ENCODE data around the gene HMGB1. TPM values are rescaled to one million over a fixed set of nuclear protein-coding genes. Genes with fewer than 3 reads are reported as not detected.

Gene HMGB1
- total and polyA plus RNA-seq, 2 of the 13 experiments (the other 11 are each of a cell fraction or from before 2014, with no cell fraction given) = 115 to 584 TPM

DNA sequence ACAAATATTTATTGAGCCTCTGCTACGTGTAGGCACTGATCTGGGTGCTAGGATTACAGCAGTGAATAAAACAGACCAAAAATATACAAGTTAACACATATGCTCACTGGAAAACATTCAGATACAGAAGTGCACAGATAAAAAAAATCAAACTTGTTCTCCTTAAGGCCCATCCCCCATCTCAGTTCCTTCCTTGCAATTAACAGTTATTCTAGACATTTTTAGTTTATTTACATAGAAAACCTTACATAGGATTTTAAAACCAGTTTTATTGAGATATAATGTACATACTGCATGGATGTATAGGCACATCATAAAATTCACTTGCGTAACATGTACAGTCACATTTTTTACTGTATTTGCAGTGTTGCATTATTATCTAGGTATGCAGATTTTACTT is 36.5 kb upstream of the HMGB1 start (continued):
- TF ChIP-seq, protein P1, sequence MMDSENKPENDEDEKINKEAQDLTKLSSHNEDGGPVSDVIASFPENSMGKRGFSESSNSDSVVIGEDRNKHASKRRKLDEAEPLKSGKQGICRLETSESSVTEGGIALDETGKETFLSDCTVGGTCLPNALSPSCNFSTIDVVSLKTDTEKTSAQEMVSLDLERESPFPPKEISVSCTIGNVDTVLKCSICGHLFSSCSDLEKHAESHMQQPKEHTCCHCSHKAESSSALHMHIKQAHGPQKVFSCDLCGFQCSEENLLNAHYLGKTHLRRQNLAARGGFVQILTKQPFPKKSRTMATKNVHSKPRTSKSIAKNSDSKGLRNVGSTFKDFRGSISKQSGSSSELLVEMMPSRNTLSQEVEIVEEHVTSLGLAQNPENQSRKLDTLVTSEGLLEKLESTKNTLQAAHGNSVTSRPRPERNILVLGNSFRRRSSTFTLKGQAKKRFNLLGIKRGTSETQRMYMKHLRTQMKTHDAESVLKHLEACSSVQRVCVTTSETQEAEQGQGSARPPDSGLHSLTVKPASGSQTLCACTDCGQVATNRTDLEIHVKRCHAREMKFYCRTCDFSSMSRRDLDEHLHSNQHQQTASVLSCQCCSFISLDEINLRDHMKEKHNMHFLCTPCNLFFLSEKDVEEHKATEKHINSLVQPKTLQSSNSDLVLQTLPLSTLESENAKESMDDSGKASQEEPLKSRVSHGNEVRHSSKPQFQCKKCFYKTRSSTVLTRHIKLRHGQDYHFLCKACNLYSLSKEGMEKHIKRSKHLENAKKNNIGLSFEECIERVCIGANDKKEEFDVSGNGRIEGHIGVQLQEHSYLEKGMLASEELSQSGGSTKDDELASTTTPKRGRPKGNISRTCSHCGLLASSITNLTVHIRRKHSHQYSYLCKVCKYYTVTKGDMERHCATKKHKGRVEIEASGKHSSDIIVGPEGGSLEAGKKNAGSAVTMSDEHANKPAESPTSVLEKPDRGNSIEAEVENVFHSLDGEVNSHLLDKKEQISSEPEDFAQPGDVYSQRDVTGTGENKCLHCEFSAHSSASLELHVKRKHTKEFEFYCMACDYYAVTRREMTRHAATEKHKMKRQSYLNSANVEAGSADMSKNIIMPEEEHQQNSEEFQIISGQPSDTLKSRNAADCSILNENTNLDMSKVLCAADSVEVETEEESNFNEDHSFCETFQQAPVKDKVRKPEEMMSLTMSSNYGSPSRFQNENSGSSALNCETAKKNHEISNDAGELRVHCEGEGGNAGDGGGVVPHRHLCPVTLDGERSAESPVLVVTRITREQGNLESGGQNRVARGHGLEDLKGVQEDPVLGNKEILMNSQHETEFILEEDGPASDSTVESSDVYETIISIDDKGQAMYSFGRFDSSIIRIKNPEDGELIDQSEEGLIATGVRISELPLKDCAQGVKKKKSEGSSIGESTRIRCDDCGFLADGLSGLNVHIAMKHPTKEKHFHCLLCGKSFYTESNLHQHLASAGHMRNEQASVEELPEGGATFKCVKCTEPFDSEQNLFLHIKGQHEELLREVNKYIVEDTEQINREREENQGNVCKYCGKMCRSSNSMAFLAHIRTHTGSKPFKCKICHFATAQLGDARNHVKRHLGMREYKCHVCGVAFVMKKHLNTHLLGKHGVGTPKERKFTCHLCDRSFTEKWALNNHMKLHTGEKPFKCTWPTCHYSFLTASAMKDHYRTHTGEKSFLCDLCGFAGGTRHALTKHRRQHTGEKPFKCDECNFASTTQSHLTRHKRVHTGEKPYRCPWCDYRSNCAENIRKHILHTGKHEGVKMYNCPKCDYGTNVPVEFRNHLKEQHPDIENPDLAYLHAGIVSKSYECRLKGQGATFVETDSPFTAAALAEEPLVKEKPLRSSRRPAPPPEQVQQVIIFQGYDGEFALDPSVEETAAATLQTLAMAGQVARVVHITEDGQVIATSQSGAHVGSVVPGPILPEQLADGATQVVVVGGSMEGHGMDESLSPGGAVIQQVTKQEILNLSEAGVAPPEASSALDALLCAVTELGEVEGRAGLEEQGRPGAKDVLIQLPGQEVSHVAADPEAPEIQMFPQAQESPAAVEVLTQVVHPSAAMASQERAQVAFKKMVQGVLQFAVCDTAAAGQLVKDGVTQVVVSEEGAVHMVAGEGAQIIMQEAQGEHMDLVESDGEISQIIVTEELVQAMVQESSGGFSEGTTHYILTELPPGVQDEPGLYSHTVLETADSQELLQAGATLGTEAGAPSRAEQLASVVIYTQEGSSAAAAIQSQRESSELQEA (CRISPR knock-in tag; IDR thresholded peaks at IDR 0.05; ENCODE audit: not compliant biosample characterization) = no peak
- TF ChIP-seq ZNF234 (CRISPR knock-in tag; conservative IDR thresholded peaks at IDR 0.05) (no peak), SNAPC2 (CRISPR knock-in tag; IDR thresholded peaks at IDR 0.05) (no peak), TP53 (CRISPR knock-in tag; conservative IDR thresholded peaks at IDR 0.05) (no peak), PLRG1 (conservative IDR thresholded peaks at IDR 0.05) (no peak), ZHX1 (CRISPR knock-in tag; IDR thresholded peaks at IDR 0.05; ENCODE audit: low read depth) (no peak), NR3C1 (CRISPR knock-in tag; IDR thresholded peaks at IDR 0.05) (no peak)
- TF ChIP-seq, protein P2, sequence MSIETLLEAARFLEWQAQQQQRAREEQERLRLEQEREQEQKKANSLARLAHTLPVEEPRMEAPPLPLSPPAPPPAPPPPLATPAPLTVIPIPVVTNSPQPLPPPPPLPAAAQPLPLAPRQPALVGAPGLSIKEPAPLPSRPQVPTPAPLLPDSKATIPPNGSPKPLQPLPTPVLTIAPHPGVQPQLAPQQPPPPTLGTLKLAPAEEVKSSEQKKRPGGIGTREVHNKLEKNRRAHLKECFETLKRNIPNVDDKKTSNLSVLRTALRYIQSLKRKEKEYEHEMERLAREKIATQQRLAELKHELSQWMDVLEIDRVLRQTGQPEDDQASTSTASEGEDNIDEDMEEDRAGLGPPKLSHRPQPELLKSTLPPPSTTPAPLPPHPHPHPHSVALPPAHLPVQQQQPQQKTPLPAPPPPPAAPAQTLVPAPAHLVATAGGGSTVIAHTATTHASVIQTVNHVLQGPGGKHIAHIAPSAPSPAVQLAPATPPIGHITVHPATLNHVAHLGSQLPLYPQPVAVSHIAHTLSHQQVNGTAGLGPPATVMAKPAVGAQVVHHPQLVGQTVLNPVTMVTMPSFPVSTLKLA (IDR thresholded peaks at IDR 0.05) = no peak

Measured in HepG2 (cell line).